ENCODE results near the gene BANF2.

The BANF2 gene

DNA sequence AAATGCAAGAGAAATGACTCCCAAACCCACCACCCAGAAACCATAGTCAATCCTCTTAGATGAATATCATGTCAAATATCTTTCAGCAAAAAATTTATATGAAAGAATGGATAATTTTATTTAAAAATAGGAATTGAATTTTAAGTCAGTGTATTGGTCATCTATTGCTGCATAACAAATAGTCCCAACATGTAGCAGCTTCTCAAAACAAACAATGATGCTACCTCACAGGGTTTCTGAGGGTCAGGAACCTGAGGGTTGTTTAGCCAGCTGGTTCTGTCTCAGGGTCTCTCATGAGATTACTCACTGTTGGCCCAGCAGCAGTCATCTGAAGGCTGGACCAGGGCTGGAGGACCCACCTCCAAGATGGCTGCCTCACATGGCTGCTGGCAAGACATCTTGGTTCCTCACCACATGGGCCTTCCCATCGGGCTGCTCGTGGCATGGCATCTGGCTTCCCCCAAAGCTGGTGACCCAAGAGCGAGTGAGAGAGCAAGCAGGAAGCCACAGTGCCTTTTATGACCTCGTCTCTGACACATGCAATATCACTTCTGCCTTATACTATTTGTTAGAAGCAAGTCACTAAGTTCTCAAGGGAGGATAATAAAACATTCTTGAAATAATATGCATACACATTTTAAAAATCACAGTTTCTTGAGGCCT is 36.3 kb downstream of the BANF2 start:
- ATAC-seq (no peak), DNase-seq (no peak)

DNA sequence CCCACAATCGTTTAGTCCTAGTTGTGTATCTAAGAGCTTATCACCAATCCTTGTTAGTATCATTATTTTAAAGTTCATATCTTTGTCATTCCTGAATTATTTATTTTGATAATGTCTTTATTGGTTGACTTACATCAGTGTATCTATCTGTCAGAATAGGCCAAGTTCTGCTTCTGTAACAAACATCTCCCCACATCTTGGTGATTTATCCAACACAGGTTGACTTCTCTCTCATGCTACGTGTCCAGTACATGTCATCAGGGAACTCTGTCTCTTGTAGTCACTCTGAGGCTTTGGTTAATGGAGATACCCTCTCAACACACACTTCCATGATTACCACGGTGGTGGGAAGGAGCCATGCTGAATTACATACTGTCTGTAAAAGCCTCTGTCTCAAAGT is 38.4 kb downstream of the BANF2 start:
- ATAC-seq, result no peak

DNA sequence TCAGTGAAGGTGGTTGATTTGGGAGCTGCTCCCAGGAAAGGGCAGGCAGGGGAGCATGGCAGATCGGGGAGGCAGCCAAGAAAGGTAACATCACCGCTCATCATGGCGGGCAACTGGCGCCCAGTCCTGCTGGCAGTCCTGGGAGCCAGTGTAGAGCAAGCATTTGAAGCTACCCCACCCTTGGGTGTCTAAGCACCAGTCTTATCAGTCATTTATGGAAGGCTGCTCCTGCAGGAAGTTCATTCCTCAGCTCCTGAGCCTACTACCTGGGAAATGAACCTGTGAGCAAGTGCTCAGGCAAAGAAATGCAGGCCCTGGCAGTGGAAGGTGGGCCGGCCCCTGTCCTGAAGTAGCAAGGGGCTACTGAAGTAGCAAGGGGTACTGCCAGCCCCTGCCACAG is 41.5 kb downstream of the BANF2 start:
- ATAC-seq (no peak), DNase-seq (no peak)

More for the DNA sequence above, 38.4 kb downstream of the BANF2 start:
- DNase-seq, result no peak

DNA sequence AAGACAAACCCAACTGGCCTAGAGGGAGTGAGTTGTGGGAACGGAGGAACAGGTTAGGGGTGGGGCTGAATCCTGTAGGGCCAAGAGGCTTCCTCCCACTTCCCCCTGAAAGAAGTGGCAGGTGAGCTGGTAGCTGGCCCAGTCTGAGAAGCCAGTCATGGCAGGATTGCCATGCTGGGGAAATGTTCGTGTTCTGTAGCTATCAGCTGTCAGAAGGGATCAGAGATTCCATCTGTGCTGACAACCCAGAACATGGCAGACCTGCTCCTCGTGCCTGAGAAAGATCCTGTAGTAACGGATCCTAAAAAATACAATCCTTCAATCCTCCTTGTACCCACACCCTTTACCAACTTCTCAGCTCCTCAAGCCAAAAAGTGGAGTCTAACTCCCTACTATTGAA is 43.0 kb downstream of the BANF2 start:
- DNase-seq (no peak), ATAC-seq (no peak)

DNA sequence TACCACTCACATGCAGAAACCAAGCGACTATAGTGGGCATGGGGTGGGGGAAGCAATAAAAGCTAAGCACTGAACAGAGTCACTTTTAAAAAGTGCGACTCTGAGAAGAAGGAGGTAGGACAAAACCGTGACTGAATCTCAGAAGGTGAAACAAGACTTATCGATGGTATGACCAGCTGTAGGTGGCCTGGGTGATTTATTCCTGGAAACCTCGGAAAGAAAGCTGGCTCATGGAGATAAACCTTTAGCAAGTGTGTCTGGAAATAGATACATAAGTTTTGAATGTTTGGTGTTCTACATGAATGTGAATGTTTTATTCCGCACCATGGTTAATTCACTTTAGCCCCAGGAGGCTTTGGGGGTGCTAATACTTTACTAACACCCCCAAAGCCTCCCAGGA is 43.9 kb downstream of the BANF2 start:
- ATAC-seq (no peak), DNase-seq (no peak)

DNA sequence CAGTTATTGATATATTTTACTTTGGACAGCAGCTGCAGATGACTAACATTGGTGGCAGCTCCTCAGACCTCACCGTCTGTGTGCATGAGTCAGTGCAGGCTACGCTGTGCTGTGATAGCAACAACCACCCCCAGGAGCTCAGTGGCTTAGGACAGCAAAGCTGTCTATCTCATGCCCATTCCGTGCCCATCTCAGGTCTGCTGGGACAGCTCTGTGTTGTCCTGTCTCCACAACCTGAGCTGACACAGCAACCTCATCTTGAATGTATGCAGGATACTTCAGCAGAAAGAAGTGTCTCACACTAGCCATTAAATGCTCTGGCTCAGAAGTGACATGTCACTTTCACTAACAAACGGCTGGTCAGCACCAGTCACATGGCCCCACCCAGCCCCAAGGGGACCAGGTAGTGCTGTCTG is 47.7 kb downstream of the BANF2 start:
- ATAC-seq (peak; percentile 46), DNase-seq (no peak)

DNA sequence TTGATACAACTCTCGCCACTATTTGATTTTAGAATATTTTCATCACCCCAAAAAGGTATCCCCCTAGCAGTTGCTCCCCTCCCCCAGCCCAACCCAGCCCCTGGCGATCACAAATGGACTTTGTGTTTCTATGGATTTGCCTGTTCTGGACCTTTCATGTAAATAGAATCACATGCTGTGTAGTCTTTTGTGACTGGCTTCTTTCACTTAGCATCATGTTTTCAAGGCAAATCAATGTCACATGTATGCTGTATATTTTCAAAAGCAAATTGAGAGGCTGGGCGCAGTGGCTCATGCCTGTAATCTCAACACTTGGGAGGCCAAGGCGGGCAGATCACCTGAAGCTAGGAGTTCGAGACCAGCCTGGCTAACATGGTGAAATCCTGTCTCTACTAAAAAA is 48.5 kb downstream of the BANF2 start:
- DNase-seq (no peak), ATAC-seq (no peak)

DNA sequence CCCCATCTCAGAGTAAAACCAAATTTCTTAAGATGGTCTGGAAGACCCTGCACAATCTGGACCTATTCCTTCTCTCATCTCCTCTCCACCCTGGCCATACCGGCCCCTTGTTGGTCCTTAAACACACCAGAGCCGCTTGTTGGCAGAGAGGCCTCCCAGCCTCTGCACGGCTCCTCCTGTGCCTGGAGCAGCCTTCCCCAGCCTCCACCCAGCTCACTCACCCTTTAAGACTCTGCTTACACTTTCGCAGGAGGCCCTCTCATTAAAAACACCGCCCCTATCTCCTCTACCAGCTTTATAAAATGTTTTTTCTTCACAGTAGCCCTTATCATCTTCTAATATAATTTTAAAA is 49.8 kb downstream of the BANF2 start:
- DNase-seq (no peak), ATAC-seq (no peak)

DNA sequence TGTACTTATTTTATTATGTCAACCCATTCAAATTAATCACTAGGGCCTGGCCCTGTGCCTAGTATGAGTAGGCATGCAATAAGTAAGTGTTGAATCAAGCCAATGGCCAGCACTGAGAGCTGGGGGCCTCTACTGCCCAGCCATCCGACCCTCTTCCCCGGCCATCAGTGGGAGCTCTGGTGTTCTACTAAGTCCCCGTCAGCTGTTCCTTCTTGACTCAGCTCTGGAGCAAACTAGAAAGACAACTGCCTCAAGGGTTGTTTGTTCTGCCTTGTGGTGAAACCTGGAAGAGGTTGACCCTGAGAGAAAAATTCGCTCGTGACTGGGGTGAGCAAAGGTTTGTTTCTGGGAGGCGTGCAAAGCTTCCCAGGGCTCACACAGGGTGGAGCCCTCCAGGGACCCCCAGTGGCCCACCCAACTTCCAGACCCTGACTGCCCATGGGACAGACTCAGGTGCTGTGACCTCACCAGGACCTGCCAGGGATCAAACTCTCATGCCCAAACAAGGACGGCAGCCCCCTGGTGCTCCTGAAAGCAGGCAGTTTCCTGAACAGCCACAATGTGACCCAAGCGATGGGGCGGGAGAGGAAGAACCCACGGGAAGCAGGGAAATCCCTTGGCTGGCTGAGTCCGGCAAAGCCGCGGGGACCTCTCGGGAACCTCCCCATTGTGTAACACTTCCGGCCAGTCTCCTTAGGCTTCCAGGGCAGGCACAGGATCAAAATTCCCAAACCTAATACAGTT is 50.4 kb downstream of the BANF2 start:
- DNase-seq, result no peak
- ATAC-seq, result no peak

DNA sequence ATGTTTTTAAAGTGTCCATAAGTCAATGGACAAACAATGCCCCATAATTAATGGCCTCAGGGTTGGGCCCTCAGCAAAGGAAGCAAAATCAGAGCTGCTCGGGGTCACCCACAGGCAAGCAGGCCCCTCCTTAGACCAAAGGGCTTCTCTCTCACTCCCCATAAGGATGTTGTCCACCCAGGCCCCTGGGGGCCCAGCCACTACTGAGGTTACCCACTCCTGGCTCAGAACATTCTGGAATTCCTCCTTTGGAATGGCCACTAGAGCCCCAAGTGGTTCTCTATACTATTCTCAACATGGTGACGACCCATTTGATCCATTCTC is 50.9 kb downstream of the BANF2 start:
- no peak for ATAC-seq

DNA sequence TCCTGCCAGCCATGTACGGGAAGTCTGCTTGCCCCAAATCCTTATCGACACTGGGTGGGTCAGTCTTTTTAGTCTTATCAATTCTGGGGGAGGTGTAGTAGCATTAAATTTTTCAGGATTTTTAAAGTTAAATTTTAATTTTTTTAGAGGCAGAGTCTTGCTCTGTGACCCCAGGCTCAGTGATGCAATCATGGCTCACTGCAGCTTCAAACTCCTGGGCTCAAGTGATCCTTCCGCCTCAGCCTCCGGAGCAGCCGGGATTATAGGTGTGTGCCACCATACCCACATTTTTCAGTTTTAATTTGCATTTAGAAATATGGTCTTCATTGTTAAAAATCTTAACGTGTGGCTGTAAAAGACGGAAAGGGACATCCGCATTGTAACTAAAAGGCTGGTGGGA is 51.9 kb downstream of the BANF2 start:
- no peak for DNase-seq

More for the DNA sequence above, 50.9 kb downstream of the BANF2 start:
- no peak for DNase-seq

DNA sequence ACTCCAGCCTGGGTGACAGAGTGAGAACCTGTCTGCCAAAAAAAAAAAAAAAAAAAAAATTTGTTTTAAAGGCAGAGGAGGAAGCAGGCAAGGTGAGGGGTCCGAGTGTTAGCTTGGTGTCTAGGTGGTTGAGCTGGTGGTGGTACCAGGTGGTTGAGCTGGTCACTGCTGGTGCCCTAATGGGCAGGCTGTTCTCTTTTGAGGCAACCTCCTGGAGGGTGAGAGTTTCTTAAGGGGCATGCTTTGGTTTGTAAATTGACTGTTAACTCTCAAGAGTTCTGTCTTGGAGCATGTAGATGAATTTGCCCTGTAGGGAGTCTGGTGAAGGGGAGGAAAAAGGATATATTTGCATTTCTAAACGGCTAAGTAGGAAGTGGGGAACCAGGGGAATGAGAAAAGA is 52.7 kb downstream of the BANF2 start:
- ATAC-seq (no peak), DNase-seq (no peak)

More for the DNA sequence above, 51.9 kb downstream of the BANF2 start:
- ATAC-seq, result no peak

DNA sequence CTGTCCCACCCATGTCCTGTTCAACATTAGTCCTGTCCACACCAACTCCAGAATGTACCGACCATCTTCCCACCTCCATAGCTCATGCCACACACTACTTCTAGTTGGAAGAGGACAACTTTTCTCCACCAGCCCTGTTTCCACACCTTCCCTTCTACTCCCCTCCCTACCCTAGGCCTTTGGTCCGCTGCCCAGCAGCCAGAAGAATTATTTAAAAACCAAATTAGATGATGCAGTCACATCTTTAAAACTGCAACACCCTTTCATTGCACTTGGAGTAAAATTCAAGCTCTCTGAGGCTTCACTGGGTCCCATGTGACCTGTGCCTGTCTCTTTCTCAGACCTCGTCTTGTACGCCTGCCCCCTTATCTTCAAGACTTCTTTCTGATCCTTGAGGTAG is 53.8 kb downstream of the BANF2 start:
- no peak for ATAC-seq

DNA sequence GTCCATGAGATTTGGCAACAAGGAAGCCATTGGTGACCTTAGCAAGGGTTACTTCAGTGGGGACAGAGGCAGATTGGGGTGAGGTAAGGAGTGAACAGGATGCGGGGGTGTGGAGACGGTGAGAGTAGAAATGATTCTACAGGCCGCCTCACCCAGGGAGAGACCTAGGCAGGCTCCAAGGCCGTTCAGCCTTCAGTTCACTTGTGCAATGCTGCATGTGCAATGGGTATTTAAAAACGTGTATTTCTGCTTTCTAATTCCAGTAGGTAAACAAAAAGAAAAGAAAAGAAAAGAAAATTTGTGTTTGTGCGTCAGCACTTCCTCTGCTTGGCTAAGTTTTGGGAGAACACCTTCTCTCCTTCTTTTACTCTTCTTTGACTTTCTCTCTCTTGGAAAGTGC is 56.8 kb downstream of the BANF2 start:
- ATAC-seq, result no peak

More for the DNA sequence above, 53.8 kb downstream of the BANF2 start:
- DNase-seq, result no peak

DNA sequence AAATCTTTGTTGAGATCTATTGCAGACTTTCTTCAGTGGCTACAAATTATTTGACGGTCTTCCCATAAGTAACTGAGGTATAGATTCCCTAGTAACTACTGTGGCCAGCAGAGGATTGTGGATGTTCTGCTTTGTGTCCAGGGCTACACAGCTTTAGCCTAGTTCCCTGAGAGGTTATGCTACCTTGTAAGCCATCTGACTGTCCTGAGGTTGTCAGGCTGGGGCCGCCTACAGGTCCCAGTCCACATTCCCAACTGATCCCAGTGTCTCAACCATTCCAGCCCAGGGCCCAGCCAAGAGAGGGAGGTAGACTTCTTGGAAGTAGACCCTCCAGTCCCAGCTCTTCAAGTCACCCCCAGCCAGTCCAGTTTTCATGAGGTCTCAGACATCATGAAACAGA is 57.7 kb downstream of the BANF2 start:
- ATAC-seq, result no peak
- DNase-seq, result no peak

More for the DNA sequence above, 56.8 kb downstream of the BANF2 start:
- no peak for DNase-seq

DNA sequence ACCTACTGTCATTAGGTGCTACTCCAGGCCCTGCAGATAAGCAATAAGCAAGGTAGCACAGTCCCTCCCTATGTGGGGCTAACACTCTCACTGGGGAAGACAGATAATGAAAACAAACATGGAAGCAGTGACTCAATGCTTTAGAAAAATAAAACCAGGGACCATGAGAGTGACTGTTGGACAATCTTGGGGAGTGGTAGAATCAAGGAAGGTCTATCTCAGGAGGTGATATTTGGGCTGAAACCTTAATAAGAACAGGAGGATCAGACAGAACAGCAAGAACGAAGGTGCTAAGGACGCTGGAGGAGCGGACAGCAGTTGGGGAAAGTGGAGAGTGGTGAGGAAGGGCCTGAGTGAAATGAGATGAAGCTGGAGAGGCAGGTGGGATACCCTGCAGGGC is 58.2 kb downstream of the BANF2 start:
- ATAC-seq, result no peak
- DNase-seq, result no peak

DNA sequence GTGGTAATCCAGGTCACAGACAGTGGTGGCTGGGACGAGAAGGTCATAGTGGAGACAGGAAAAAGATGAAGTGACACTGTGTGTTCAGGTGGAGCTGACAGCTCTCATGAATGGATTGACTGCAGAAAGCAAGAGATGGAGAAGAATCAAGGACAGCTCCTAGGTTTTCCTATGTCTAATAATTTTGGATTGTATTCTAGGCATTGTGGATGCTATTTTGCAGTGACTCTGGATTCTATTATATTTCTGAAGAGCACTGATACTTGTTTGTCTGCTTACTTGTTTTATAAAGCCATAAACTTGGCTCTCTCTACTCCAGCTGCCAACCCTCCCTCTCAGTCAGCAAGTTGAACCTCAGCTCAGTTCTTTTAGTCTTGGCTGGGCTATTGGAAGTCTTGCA is 58.7 kb downstream of the BANF2 start:
- no peak for DNase-seq
- no peak for ATAC-seq

DNA sequence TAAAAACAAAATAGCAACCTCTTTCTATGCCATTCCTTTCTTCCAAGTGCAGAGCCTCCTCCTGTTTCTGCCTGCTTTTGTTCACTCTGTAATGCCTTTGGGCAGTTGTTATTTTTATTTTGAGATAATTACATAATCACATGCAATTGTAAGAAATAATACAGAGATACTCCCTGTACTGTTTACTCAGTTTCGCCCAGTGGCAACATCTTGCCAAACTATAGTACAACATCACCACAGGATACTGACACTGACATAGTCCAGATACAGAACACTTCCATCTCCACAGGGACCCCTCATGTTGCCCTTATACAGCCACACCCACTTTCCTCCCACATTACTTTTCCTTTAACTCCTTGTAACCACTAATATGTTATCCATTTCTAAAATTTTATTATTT is 59.7 kb downstream of the BANF2 start:
- DNase-seq, result no peak
- no peak for ATAC-seq

DNA sequence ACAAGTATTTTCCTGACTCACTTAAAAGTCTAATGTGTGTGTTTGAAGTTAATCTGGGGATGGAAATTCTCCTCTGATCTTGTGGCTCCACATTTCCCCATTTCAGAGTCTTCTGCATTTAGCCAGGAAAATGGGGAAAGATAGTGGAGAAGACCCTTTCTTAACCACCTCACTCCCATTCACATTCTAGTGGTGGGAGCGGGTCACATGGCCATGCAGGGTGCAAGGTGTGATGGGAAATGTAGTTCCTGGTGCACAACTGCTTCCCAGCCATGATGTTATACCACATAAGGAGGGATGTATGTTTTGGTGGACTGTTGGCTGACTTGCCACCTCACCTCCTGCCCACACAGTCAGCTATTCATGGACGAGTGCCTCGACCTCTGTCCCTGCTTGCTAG is 61.8 kb downstream of the BANF2 start:
- no peak for DNase-seq

DNA sequence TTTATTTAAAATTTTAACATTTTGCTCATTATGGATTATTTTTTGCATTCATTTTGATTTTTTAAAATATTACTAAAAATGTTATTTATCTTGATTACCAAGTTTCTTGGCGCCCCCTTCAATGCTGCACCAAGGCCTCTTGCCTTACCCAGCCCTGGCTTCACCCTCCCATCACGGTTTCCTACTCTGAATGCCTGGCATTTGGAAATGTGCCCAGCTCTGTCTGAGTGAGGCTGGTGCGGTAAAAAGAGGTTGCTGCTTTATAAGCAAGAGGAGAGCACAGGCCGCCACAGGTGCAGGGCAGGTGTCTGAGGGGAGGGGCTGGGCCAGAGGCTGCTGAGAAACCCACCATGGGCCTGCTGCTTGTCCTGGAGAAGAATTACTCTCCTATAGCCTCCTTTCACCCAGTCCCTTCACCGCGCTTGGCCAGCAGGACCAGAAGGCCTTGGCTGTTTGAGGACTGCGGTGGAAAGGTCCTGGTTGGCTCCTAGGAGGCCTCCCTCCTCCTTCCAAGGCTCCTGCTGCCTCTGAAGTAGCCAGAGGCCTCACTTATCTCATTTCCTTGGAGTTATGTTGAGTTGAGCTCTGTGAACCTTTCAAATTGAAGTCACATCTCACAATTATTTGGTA is 62.6 kb downstream of the BANF2 start:
- no peak for DNase-seq
- ATAC-seq, result no peak

More for the DNA sequence above, 61.8 kb downstream of the BANF2 start:
- no peak for ATAC-seq

DNA sequence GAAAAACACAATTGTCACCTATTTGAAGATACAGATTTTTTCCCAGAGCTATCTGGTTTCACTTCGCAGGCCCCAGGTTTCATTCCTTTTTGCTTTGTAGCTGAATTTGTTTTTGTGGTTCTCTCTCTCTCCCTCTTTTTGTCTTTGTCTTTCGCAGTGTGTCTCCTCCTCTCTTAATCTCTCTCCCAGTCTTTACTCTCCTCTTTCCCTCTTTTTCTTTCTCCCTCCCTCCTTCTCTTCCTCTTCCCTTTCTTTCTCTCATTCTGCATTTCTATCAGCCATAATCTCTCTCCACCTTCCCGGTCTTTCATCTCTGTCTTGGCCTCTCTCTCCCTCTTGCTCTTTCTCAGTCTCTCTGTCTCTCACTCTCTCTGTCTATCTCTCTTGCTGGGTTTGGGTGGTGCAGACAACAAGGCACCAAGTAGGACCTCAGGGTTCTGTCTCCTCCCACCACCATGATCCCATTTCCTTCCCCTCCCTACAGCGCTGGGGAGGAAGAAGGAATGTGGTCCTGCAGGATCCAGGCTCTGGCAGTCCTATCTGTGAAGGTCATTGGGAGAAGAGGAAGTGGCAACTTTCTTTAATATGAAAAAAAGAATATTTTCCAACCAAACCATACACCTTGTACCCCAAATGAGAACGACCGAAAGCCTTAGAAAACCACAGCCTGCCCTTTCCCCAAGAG is 63.2 kb downstream of the BANF2 start:
- no peak for DNase-seq

DNA sequence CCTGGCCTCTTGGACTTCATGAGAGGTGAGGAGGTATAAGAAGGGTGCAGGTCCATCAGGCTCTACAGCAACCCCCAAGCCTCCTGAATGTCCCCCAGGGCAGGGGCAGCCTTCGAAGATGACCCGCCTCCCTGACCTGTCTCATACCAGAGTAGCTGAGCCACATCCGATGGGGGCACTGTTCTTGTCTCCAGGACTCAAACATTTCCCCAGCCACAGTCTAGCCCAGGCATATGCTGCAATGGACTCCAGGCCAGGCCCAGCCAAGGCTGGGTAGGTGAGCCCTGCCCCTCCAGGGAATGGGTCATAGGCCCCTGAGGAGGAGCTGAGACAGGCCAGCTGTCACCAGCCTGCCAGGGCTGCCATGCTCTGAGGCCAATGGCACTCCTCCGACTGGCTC is 65.3 kb downstream of the BANF2 start:
- ATAC-seq (no peak), DNase-seq (no peak)

More for the DNA sequence above, 63.2 kb downstream of the BANF2 start:
- ATAC-seq, result no peak

DNA sequence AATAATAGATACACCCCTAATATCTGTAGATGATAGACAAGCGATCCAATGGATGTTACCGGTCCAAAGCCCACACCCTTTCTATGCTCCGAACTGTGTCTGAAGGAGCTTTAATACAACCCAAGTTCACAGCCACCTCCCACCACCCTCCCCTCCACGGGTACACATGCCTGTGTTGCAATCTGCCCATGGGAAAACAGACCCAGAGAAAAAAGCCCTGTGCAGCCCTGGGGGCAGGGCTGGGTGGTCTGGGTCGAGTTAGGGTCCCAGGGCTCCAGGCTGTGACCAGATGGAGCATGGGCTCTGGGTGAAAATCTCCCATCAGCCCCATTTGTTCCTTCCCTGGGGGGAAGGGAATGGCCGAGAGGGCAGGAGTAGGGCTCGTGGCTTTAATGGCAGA is 65.8 kb downstream of the BANF2 start:
- DNase-seq, result no peak
- no peak for ATAC-seq
